Astrocyte of the cerebellum (primary cell): ENCODE data around the gene ZNF865.

Experiments
- DNase-seq: peaks from one replicate; pipeline ENCODE4 v3.0.0-alpha.2; 2011; ENCODE audit warnings: low read depth
- H3K4me3 ChIP-seq: 2 replicates; pipeline ENCODE4 v1.5.1; 2011; ENCODE audit warnings: mild to moderate bottlenecking, low read depth, low read length, moderate library complexity
- in situ Hi-C: cut with HindIII; loops from 2 replicates; pipeline ENCODE4 v1.10.0; 2017; ENCODE audit warnings: low sequenced_read_pairs
- TF ChIP-seq, protein P1 (sequence below): IDR thresholded peaks from 2 replicates; pipeline ENCODE4 v1.5.1; 2012; ENCODE audit warnings: low read length, low read depth, moderate library complexity, mild to moderate bottlenecking; ENCODE audit errors: missing control alignments

ZNF865 gene

DNA sequence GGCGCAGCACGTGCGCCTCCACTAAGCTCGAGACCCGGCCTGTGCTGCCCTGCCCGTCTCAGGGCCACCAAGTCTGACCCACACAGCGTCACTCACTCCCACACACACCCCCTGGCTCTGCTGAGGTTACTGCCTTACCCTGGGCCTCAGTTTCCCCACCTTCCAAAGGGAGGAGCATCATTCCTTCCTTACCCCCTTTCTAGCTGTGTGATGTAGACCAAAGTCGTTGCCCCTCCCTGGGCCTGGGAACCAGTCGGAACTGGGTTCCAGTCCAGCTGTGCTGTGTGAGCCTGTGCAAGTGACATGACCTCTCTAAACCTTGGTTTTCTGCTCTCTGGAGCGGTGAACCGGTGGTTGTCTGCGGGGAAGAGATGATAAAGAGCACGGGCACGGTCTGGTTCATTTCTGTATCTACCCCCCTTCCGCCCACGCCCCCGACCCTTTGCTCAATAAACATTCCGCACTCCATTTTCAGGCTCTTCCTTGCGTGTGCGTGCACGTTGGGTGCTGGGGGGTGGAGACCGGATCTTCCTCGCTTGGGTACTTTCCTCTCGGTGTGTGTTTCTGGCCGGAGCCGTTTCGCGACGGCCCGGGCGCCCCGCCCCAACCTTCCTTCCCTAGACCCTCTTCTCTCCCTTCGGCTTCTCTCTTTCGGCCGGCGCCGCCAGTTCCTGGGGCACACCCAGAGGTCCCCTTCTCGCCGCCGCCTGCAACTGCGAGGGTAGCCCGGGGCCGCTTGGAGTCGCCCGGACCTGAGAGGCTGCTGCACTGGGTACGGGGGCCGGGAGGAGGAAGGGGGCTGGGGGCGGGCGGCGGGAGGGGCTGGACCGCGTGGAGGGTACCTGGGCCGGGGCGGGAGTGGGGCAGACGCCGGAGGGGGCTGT is 37.8 kb downstream of the ZNF865 start, which contains the start of gene ZNF581:
TSS of gene ZNF581 (plus strand) at position 647 of the 884 bp plus-strand sequence. CDS start 923 bp downstream, outside the sequence.
- in situ Hi-C loops = no loop called here
- DNase-seq = peak; percentile 36

DNA sequence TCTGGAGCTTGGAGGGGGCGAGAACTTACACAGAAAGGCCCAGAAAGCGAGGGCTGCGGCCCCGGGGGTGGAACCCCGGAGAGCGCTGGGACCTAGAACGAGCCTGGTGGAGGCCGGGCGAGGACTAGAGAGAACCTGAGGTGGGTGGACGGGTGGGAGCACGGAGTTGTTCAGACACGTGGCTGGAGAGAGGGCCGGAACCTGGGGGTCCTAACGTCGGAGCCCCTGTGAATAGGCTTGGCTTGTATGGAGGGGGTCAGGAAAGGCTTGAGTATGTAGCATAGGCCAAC is 38.4 kb downstream of the ZNF865 start:
- in situ Hi-C loops = no loop called here
- peak overlapping the region; percentile 82 for H3K4me3 ChIP-seq
- TF ChIP-seq, protein P1, sequence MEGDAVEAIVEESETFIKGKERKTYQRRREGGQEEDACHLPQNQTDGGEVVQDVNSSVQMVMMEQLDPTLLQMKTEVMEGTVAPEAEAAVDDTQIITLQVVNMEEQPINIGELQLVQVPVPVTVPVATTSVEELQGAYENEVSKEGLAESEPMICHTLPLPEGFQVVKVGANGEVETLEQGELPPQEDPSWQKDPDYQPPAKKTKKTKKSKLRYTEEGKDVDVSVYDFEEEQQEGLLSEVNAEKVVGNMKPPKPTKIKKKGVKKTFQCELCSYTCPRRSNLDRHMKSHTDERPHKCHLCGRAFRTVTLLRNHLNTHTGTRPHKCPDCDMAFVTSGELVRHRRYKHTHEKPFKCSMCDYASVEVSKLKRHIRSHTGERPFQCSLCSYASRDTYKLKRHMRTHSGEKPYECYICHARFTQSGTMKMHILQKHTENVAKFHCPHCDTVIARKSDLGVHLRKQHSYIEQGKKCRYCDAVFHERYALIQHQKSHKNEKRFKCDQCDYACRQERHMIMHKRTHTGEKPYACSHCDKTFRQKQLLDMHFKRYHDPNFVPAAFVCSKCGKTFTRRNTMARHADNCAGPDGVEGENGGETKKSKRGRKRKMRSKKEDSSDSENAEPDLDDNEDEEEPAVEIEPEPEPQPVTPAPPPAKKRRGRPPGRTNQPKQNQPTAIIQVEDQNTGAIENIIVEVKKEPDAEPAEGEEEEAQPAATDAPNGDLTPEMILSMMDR = no peak
- DNase-seq = no peak

More for the DNA sequence above, 37.8 kb downstream of the ZNF865 start, which contains the start of gene ZNF581:
- peak within 1 kb of the TSS; percentile 82 for H3K4me3 ChIP-seq
- TF ChIP-seq, protein P1 = no peak

DNA sequence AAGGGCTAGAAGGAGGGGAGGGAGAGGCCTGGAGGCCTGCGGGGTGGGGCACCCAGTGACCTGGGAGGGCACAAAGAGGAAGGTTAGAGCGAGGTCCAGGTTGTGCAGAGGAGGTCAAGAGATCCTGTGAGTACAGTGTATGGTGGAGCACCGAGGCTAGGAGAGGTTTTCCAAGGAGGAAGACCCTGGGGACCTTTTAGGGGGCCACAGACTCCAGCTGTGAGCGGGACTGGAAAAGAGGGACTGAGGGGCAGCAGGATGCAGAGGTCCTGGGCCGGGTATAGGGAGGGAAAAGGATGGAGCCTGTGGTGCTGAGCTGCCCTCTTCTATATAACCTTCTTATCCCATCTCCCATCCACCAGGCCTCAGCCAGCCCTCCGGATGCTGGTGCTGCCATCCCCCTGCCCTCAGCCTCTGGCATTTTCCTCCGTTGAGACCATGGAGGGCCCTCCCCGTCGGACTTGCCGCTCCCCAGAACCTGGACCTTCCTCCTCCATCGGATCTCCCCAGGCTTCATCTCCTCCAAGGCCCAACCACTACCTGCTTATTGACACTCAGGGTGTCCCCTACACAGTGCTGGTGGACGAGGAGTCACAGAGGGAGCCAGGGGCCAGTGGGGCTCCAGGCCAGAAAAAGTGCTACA is 38.9 kb downstream of the ZNF865 start:
- in situ Hi-C loops = no loop called here
- peak overlapping the region; percentile 82 for H3K4me3 ChIP-seq
- no peak for DNase-seq
- TF ChIP-seq, protein P1 = no peak

DNA sequence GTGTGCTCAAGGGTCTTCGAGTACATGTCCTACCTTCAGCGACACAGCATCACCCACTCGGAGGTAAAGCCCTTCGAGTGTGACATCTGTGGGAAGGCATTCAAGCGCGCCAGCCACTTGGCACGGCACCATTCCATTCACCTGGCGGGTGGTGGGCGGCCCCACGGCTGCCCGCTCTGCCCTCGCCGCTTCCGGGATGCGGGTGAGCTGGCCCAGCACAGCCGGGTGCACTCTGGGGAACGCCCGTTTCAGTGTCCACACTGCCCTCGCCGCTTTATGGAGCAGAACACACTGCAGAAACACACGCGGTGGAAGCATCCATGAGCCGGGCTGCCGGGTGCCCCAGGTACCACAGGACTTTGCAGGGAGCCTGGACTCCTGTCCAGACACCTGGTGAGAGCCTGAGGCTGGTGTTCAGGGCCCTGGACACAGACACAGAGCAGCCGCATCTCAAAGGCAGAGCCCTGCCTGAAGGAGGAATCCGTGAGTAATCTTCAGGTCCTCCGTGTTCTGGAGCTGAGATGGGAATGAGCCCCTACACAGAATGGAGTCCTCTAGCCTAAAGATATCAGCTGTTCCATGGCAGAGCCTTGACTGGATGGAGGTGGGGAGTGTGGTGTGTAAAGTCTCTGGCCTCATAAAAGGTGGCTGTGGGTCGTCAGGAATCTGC is 39.5 kb downstream of the ZNF865 start:
- in situ Hi-C loops = no loop called here
- no peak for DNase-seq
- peak overlapping the region; percentile 82 for H3K4me3 ChIP-seq
- TF ChIP-seq, protein P1 = no peak

DNA sequence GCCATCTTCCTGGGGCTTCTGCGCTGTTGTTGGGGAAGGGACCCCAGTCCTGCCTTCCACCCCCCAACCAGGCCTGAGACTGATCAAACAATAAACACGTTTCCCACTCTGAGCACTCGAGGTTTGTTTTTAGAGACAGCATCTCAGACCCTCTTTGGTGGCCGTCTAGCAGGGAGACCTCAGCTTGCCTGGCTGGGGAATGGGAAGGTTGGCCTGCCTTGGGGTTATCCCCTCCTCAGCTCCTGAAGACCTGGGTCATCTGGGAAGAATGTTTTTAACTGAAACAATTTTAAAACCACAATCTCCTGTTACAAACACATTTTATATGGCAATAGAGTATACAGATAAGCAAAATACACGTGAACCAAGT is 40.0 kb downstream of the ZNF865 start:
- no peak overlapping the region for H3K4me3 ChIP-seq
- DNase-seq = no peak
- in situ Hi-C loops = no loop called here
- TF ChIP-seq, protein P1 = no peak

DNA sequence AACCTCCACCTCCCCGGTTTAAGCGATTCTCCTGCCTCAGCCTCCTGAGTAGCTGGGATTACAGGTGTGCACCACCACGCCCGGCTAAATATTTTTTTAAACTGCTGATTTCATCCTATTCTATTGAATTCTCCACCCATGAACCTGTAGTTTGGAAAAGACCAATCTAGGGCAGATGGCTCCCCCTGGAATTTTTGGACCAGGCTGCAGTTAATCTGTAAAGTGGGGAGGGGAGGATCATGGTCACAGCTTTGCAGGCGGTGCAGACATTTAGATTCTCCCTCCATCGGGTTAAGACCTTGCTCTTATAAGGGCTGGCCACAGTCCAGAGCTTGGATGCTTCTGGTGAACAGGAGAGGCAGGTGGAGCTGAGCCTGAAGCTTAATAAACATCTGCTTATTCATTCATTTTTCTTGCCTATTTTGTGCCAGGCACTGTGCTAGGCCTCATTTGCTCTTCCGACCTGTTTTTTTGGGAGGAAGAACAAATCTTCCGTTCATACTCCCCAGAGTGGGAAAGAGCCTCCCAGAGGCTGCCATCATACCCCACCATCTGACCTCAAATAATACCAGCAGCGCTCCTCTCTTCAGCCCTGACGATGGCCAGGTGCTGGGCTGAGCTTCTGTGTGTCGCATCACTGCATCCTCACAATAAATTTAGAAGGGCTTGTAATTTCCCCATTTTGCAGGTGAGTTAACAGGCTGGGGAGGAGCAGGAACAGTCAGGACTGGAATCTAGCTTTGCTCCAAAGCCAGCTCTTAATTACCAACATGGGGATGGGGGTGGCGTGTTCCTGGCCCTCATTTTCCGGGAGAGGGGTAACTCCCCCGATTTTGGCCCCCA is 41.7 kb downstream of the ZNF865 start:
- in situ Hi-C loops = no loop called here

More for the DNA sequence above, 41.7 kb downstream of the ZNF865 start:
- TF ChIP-seq, protein P1 = no peak
- H3K4me3 ChIP-seq = peak overlapping the region; percentile 76
- DNase-seq = no peak
